ENCODE measurements around the gene LTB4R2.

The LTB4R2 gene

DNA sequence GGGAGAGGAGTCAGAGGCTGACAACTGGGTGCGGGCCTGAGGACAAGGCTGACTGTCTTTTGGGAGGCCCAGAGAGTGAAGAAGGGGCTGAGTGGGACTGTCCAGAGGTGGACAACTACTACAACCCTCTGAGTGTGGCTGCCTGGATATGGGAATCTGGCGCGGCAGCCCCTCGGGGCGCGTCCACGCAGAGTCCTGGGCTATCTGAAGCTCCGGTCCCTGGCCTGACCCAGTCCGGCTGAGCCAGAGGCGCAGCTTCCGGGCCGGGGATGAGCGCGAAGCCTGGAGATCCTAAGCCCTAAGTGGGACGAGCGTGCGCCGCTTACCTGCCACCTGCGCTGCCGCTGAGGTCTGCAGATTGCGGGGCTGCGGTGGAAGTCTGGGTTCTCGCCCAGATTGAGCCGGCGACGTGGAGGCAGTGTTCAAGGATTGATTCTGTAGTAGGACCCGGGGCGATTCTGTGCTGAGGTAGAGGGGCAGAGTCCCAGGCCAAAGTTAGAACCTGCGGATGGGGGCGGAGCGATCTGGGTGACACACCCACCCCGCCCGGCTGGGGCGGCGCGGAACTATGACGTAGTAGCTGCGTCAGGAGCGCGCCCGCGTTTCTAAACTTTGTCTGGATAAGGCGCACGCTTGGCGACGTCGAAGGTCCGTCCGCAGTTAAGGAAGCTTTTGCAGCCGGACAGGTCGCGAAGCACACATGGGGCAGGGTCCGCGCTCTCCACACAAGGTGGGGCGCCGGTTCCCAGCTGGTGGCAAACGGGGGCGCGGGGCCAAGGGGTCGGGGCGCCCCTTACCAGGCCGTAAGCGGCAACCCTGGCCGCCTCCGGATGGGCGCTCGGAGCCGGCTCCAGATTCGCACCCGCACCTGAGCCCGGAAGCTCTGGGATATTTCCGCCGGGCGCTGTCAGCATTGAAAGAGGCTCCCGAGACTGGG, 10.4 kb upstream of the LTB4R2 start, which contains the start of the genes DHRS1 and NOP9:
TSS of gene DHRS1 (minus strand) at position 526 of the 937 bp plus-strand sequence. CDS start 674 bp downstream, outside the sequence.
TSS of gene NOP9 (plus strand) at position 596 of the 937 bp plus-strand sequence. CDS start at position 701, 105 bp downstream.
- DNase-seq (ENCODE audit: low spot score): peak; percentile 92

GRCh38 chr14:24300326-24300980, 9.5 kb upstream of the LTB4R2 start:
- no peak for DNase-seq (ENCODE audit: low spot score)

- no peak for DNase-seq (ENCODE audit: low spot score)
These were observed 5.9 kb upstream of the LTB4R2 start for GRCh38 chr14:24304019-24304387.

- no peak for DNase-seq (ENCODE audit: low spot score)
These were observed 2.8 kb upstream of the LTB4R2 start for GRCh38 chr14:24307156-24307574.

- DNase-seq (ENCODE audit: low spot score): peak; percentile 65
These were observed 2.2 kb upstream of the LTB4R2 start, which contains the start of gene CIDEB for GRCh38 chr14:24307575-24308341. CIDEB (minus strand) TSS chr14:24307977; CDS start chr14:24307858, 119 bp downstream.

DNA sequence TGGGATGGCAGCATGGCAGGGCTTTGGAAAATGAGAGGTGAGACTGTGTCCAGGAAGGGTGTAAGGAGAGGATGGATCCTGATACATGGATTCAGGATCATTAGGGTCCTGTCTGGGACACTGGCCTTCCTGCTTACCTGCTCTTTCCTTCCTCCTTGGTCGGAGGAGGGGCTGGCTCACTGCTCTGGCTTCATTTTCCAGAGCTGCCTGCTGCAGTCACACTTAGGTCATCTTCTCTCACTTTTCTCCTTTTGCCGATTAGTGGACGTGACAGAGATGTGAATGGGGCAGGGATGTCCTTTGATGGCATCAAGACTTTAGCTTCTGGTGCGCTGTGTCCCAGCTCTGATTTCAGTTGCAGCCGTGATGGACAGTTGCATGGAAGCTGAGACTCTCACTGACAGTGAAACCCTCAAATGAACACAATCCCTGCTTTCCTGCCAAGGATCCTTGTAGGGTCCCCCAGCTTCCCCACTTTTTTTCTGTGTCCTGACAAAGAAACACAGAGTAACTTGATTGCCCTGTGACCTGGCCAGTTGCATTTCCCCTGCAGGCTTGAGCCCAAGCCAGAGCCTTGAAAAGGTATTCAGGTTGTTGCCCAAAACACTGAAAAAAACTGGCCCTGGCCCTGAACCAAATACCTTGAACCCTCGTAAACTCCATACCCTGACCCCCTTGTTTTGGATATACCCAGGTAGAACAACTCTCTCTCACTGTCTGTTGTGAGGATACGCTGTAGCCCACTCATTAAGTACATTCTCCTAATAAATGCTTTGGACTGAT, 1.4 kb upstream of the LTB4R2 start:
- DNase-seq (ENCODE audit: low spot score): no peak

DNA sequence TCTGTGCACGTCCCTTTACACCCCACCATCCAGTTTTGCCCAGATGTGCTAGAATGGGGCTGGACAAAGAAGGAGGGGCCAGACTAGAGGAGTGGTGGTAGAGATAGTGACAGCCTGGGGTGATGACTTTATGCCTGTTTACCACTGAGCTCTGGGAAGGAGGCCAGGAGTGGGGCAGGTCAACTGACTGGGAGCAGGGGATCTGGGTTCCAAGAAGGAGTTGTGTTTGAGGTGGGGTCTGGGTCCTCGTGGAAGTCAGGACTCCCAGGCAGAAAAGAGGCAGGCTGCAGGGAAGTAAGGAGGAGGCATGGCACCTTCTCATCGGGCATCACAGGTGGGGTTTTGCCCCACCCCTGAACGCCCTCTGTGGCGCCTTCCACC, 315 bp downstream of the LTB4R2 start:
- no peak for DNase-seq (ENCODE audit: low spot score)

DNA sequence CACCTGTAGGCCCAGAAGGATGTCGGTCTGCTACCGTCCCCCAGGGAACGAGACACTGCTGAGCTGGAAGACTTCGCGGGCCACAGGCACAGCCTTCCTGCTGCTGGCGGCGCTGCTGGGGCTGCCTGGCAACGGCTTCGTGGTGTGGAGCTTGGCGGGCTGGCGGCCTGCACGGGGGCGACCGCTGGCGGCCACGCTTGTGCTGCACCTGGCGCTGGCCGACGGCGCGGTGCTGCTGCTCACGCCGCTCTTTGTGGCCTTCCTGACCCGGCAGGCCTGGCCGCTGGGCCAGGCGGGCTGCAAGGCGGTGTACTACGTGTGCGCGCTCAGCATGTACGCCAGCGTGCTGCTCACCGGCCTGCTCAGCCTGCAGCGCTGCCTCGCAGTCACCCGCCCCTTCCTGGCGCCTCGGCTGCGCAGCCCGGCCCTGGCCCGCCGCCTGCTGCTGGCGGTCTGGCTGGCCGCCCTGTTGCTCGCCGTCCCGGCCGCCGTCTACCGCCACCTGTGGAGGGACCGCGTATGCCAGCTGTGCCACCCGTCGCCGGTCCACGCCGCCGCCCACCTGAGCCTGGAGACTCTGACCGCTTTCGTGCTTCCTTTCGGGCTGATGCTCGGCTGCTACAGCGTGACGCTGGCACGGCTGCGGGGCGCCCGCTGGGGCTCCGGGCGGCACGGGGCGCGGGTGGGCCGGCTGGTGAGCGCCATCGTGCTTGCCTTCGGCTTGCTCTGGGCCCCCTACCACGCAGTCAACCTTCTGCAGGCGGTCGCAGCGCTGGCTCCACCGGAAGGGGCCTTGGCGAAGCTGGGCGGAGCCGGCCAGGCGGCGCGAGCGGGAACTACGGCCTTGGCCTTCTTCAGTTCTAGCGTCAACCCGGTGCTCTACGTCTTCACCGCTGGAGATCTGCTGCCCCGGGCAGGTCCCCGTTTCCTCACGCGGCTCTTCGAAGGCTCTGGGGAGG, 985 bp downstream of the LTB4R2 start, which contains the start of gene LTB4R:
TSS of gene LTB4R (plus strand) at position 857 of the 959 bp plus-strand sequence. CDS start 4,150 bp downstream, outside the sequence.
- DNase-seq (ENCODE audit: low spot score): peak; percentile 68

- DNase-seq (ENCODE audit: low spot score): no peak
These were observed 2.1 kb downstream of the LTB4R2 start for GRCh38 chr14:24311837-24312615.

- peak; percentile 70 for DNase-seq (ENCODE audit: low spot score)
These were observed 3.0 kb downstream of the LTB4R2 start for GRCh38 chr14:24312736-24313507.

- DNase-seq (ENCODE audit: low spot score): no peak
These were observed 4.0 kb downstream of the LTB4R2 start for GRCh38 chr14:24313913-24314312.

GRCh38 chr14:24314377-24315193, 4.6 kb downstream of the LTB4R2 start:
- no peak for DNase-seq (ENCODE audit: low spot score)

GRCh38 chr14:24315243-24315806, 5.4 kb downstream of the LTB4R2 start:
- no peak for DNase-seq (ENCODE audit: low spot score)

DNA sequence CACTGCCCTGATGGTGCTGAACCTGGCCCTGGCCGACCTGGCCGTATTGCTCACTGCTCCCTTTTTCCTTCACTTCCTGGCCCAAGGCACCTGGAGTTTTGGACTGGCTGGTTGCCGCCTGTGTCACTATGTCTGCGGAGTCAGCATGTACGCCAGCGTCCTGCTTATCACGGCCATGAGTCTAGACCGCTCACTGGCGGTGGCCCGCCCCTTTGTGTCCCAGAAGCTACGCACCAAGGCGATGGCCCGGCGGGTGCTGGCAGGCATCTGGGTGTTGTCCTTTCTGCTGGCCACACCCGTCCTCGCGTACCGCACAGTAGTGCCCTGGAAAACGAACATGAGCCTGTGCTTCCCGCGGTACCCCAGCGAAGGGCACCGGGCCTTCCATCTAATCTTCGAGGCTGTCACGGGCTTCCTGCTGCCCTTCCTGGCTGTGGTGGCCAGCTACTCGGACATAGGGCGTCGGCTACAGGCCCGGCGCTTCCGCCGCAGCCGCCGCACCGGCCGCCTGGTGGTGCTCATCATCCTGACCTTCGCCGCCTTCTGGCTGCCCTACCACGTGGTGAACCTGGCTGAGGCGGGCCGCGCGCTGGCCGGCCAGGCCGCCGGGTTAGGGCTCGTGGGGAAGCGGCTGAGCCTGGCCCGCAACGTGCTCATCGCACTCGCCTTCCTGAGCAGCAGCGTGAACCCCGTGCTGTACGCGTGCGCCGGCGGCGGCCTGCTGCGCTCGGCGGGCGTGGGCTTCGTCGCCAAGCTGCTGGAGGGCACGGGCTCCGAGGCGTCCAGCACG, 6.1 kb downstream of the LTB4R2 start:
- no peak for DNase-seq (ENCODE audit: low spot score)

DNA sequence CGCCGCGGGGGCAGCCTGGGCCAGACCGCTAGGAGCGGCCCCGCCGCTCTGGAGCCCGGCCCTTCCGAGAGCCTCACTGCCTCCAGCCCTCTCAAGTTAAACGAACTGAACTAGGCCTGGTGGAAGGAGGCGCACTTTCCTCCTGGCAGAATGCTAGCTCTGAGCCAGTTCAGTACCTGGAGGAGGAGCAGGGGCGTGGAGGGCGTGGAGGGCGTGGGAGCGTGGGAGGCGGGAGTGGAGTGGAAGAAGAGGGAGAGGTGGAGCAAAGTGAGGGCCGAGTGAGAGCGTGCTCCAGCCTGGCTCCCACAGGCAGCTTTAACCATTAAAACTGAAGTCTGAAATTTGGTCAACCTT, 6.6 kb downstream of the LTB4R2 start:
- no peak for DNase-seq (ENCODE audit: low spot score)

GRCh38 chr14:24317141-24317928, 7.4 kb downstream of the LTB4R2 start:
- DNase-seq (ENCODE audit: low spot score): no peak
